Central memory CD8-positive, alpha-beta T cell (primary cell): ENCODE measurements around the gene TBC1D22A.

Source experiments
- ATAC-seq: fragments of 150-1000 bp; cut with Tn5 transposase; replicated peaks from 2 replicates; pipeline ENCODE4 v1.10.0; 2022; ENCODE audit warnings: mild to moderate bottlenecking, moderate FRiP score, moderate number of reproducible peaks; ENCODE audit not compliant: poor library complexity, severe bottlenecking; ENCODE audit errors: extremely low read depth
- DNase-seq, 2 donors: peaks; one replicate each; pipeline ENCODE4 v3.0.0; 2021; ENCODE audit warnings: low spot score in 2 of 2
- H3K27ac Mint-ChIP-seq: one replicate; pipeline ENCODE4 v1.8.0; 2022; ENCODE audit warnings: low read depth, mild to moderate bottlenecking, moderate library complexity, mixed read lengths
- H3K27me3 Mint-ChIP-seq: one replicate; pipeline ENCODE4 v1.8.0; 2022; ENCODE audit warnings: mixed read lengths
- H3K36me3 Mint-ChIP-seq: one replicate; pipeline ENCODE4 v1.8.0; 2022; ENCODE audit warnings: mild to moderate bottlenecking, moderate library complexity, mixed read lengths; ENCODE audit not compliant: insufficient read depth
- H3K4me1 Mint-ChIP-seq: one replicate; pipeline ENCODE4 v1.8.0; 2022; ENCODE audit warnings: mixed read lengths
- H3K4me3 Mint-ChIP-seq: one replicate; pipeline ENCODE4 v1.8.0; 2022; ENCODE audit warnings: mild to moderate bottlenecking, moderate library complexity, mixed read lengths
- H3K9me3 Mint-ChIP-seq: one replicate; pipeline ENCODE4 v1.8.0; 2022; ENCODE audit warnings: mixed read lengths

Gene TBC1D22A

GRCh38 chr22:46964773-46965550 lies 202.5 kb downstream of the TBC1D22A start:
- H3K36me3 Mint-ChIP-seq, result peaks cover 6% of the 10 kb centered on the region
- DNase-seq (no peak), ATAC-seq (no peak)
- H3K27ac Mint-ChIP-seq, result peak overlapping the region; percentile 41
- H3K4me3 Mint-ChIP-seq, result no peak overlapping the region
- H3K27me3 Mint-ChIP-seq, result no peaks in the 10 kb centered on the region
- H3K9me3 Mint-ChIP-seq, result no peaks in the 10 kb centered on the region
- peaks cover 66% of the 10 kb centered on the region for H3K4me1 Mint-ChIP-seq

- Mint-ChIP-seq H3K36me3 (peaks cover 5% of the 10 kb centered on the region), H3K27me3 (no peaks in the 10 kb centered on the region), H3K4me3 (no peak overlapping the region), H3K4me1 (peaks cover 72% of the 10 kb centered on the region), H3K9me3 (no peaks in the 10 kb centered on the region), H3K27ac (peak overlapping the region; percentile 41)
- ATAC-seq, result no peak
- no peak for DNase-seq
These were observed 203.4 kb downstream of the TBC1D22A start for GRCh38 chr22:46965555-46966494.

GRCh38 chr22:46966495-46966845 lies 204.0 kb downstream of the TBC1D22A start:
- ATAC-seq, result no peak
- H3K4me3 Mint-ChIP-seq, result no peak overlapping the region
- no peak overlapping the region for H3K27ac Mint-ChIP-seq

GRCh38 chr22:46966846-46967245 lies 204.4 kb downstream of the TBC1D22A start:
- Mint-ChIP-seq H3K4me1 (peaks cover 66% of the 10 kb centered on the region), H3K27ac (no peak overlapping the region), H3K27me3 (no peaks in the 10 kb centered on the region), H3K4me3 (no peak overlapping the region), H3K9me3 (no peaks in the 10 kb centered on the region), H3K36me3 (peaks cover 5% of the 10 kb centered on the region)
- no peak for DNase-seq
- ATAC-seq, result no peak

More at GRCh38 chr22:46966495-46966845, 204.0 kb downstream of the TBC1D22A start:
- no peaks in the 10 kb centered on the region for H3K9me3 Mint-ChIP-seq
- peaks cover 70% of the 10 kb centered on the region for H3K4me1 Mint-ChIP-seq
- peaks cover 5% of the 10 kb centered on the region for H3K36me3 Mint-ChIP-seq
- DNase-seq, result no peak
- H3K27me3 Mint-ChIP-seq, result no peaks in the 10 kb centered on the region

- Mint-ChIP-seq H3K9me3 (no peaks in the 10 kb centered on the region), H3K4me3 (no peak overlapping the region), H3K36me3 (peaks cover 10% of the 10 kb centered on the region), H3K27me3 (no peaks in the 10 kb centered on the region), H3K4me1 (peaks cover 59% of the 10 kb centered on the region), H3K27ac (no peak overlapping the region)
- no peak for ATAC-seq
- no peak for DNase-seq
These were observed 205.3 kb downstream of the TBC1D22A start for GRCh38 chr22:46967445-46968358.

GRCh38 chr22:46968359-46968740 lies 205.9 kb downstream of the TBC1D22A start:
- H3K36me3 Mint-ChIP-seq, result peaks cover 10% of the 10 kb centered on the region
- H3K4me1 Mint-ChIP-seq, result peaks cover 56% of the 10 kb centered on the region
- H3K4me3 Mint-ChIP-seq, result no peak overlapping the region
- DNase-seq (no peak), ATAC-seq (no peak)
- no peaks in the 10 kb centered on the region for H3K9me3 Mint-ChIP-seq
- H3K27ac Mint-ChIP-seq, result no peak overlapping the region
- no peaks in the 10 kb centered on the region for H3K27me3 Mint-ChIP-seq

- Mint-ChIP-seq H3K4me1 (peaks cover 51% of the 10 kb centered on the region), H3K36me3 (peaks cover 10% of the 10 kb centered on the region), H3K4me3 (no peak overlapping the region), H3K27me3 (no peaks in the 10 kb centered on the region), H3K9me3 (no peaks in the 10 kb centered on the region), H3K27ac (no peak overlapping the region)
- no peak for DNase-seq
- ATAC-seq, result no peak
These were observed 206.4 kb downstream of the TBC1D22A start for GRCh38 chr22:46968848-46969247.

GRCh38 chr22:46969491-46969890 lies 207.0 kb downstream of the TBC1D22A start:
- Mint-ChIP-seq H3K4me3 (no peak overlapping the region), H3K27ac (peak overlapping the region; percentile 87), H3K36me3 (peaks cover 10% of the 10 kb centered on the region), H3K27me3 (no peaks in the 10 kb centered on the region), H3K9me3 (no peaks in the 10 kb centered on the region), H3K4me1 (peaks cover 49% of the 10 kb centered on the region)
- ATAC-seq (no peak), DNase-seq (no peak)

GRCh38 chr22:46969961-46970360 lies 207.5 kb downstream of the TBC1D22A start:
- H3K4me3 Mint-ChIP-seq, result no peak overlapping the region
- peak overlapping the region; percentile 87 for H3K27ac Mint-ChIP-seq
- H3K9me3 Mint-ChIP-seq, result no peaks in the 10 kb centered on the region
- DNase-seq (no peak), ATAC-seq (no peak)
- H3K36me3 Mint-ChIP-seq, result peaks cover 10% of the 10 kb centered on the region
- H3K4me1 Mint-ChIP-seq, result peaks cover 49% of the 10 kb centered on the region
- no peaks in the 10 kb centered on the region for H3K27me3 Mint-ChIP-seq

GRCh38 chr22:46970411-46971098 lies 208.1 kb downstream of the TBC1D22A start:
- peaks cover 10% of the 10 kb centered on the region for H3K36me3 Mint-ChIP-seq
- H3K9me3 Mint-ChIP-seq, result no peaks in the 10 kb centered on the region
- no peak for DNase-seq
- no peak for ATAC-seq
- peak overlapping the region; percentile 52 for H3K27ac Mint-ChIP-seq
- H3K4me1 Mint-ChIP-seq, result peaks cover 44% of the 10 kb centered on the region
- no peaks in the 10 kb centered on the region for H3K27me3 Mint-ChIP-seq
- H3K4me3 Mint-ChIP-seq, result no peak overlapping the region

GRCh38 chr22:46971099-46971763 lies 208.8 kb downstream of the TBC1D22A start:
- DNase-seq (no peak), ATAC-seq (no peak)
- Mint-ChIP-seq H3K4me1 (peaks cover 37% of the 10 kb centered on the region), H3K27me3 (no peaks in the 10 kb centered on the region), H3K36me3 (peaks cover 8% of the 10 kb centered on the region), H3K9me3 (no peaks in the 10 kb centered on the region), H3K4me3 (no peak overlapping the region), H3K27ac (peak overlapping the region; percentile 32)
